HepG2 (cell line): Measurements from ENCODE around the gene GLS2. TPM values are rescaled to one million over a fixed set of nuclear protein-coding genes. Genes with fewer than 3 reads are reported as not detected.

Experiments used
- BATF2 ChIP-seq: sonication (generic); formaldehyde crosslinking; IDR thresholded peaks from 2 replicates; pipeline ENCODE4 v1.8.0; 2022; ENCODE audit warnings: mild to moderate bottlenecking, missing genetic modification reagents, moderate library complexity
- CC2D1A ChIP-seq: sonication (generic); formaldehyde crosslinking; IDR thresholded peaks from 2 replicates; pipeline ENCODE4 v1.8.1; 2023; ENCODE audit warnings: mild to moderate bottlenecking, missing genetic modification reagents
- FOSL2 ChIP-seq: sonication (generic); formaldehyde crosslinking; IDR thresholded peaks from 2 replicates; pipeline ENCODE4 v1.4.0; 2020; ENCODE audit warnings: missing genetic modification reagents
- GZF1 ChIP-seq: sonication (generic); formaldehyde crosslinking; IDR thresholded peaks from 2 replicates; pipeline ENCODE4 v1.5.1; 2020; ENCODE audit warnings: mild to moderate bottlenecking, missing genetic modification reagents
- HDAC1 ChIP-seq: sonication (generic); formaldehyde crosslinking; IDR thresholded peaks from 2 replicates; pipeline ENCODE4 v1.5.1; 2020; ENCODE audit warnings: mild to moderate bottlenecking, missing genetic modification reagents
- IKZF1 ChIP-seq: fragments of 450-650 bp; IDR thresholded peaks from 2 replicates; pipeline ENCODE4 v1.7.1; 2016
- KDM2A ChIP-seq: sonication (generic); formaldehyde crosslinking; IDR thresholded peaks from 2 replicates; pipeline ENCODE4 v1.4.0; 2020; ENCODE audit warnings: low read depth, missing genetic modification reagents, borderline replicate concordance
- MIER2 ChIP-seq: IDR thresholded peaks from 2 replicates; pipeline ENCODE4 v1.6.1; 2016; ENCODE audit warnings: missing biosample characterization, missing genetic modification reagents
- NRL ChIP-seq: sonication (generic); formaldehyde crosslinking; IDR thresholded peaks from 2 replicates; pipeline ENCODE4 v1.5.0; 2020; ENCODE audit warnings: missing genetic modification reagents, mild to moderate bottlenecking, moderate library complexity, borderline replicate concordance
- PHB2 ChIP-seq: fragments of 450-650 bp; IDR thresholded peaks from 2 replicates; pipeline ENCODE4 v1.6.1; 2018; ENCODE audit not compliant: partially characterized antibody
- RAD21 ChIP-seq: fragments of 450-650 bp; formaldehyde crosslinking; IDR thresholded peaks from 2 replicates; pipeline ENCODE4 v1.5.0; 2020; ENCODE audit warnings: mild to moderate bottlenecking
- RCOR2 ChIP-seq: IDR thresholded peaks from 2 replicates; pipeline ENCODE4 v1.6.1; 2016; ENCODE audit warnings: missing biosample characterization, missing genetic modification reagents
- RFXAP ChIP-seq: sonication (generic); formaldehyde crosslinking; IDR thresholded peaks from 2 replicates; pipeline ENCODE4 v1.4.0; 2020; ENCODE audit warnings: missing genetic modification reagents, borderline replicate concordance
- SIX4 ChIP-seq: sonication (generic); formaldehyde crosslinking; IDR thresholded peaks from 2 replicates; pipeline ENCODE4 v1.4.0; 2020; ENCODE audit warnings: missing genetic modification reagents
- USF2 ChIP-seq, 2 experiments: sonication (generic) in 1 of 2; formaldehyde crosslinking in 1 of 2; IDR thresholded peaks; 2 replicates each; pipeline versions ENCODE4 v1.5.1 to v1.6.1; 2011 to 2020; ENCODE audit warnings: borderline replicate concordance in 1 of 2, low read depth in 1 of 2, low read length in 1 of 2, mild to moderate bottlenecking in 1 of 2, missing genetic modification reagents in 1 of 2, moderate library complexity in 1 of 2
- ZBTB3 ChIP-seq: sonication (generic); formaldehyde crosslinking; IDR thresholded peaks from 2 replicates; pipeline ENCODE4 v1.4.0; 2020; ENCODE audit warnings: low read depth, mild to moderate bottlenecking, moderate library complexity, missing genetic modification reagents, borderline replicate concordance
- ZBTB8A ChIP-seq: sonication (generic); formaldehyde crosslinking; IDR thresholded peaks from 2 replicates; pipeline ENCODE4 v1.4.0; 2020; ENCODE audit warnings: mild to moderate bottlenecking, low read depth, missing genetic modification reagents, borderline replicate concordance
- ZNF136 ChIP-seq: sonication (generic); formaldehyde crosslinking; IDR thresholded peaks from 2 replicates; pipeline ENCODE4 v1.8.1; 2022; ENCODE audit warnings: low read depth, mild to moderate bottlenecking, moderate library complexity, missing genetic modification reagents
- ZNF180 ChIP-seq: sonication (generic); formaldehyde crosslinking; IDR thresholded peaks from 2 replicates; pipeline ENCODE4 v1.4.0; 2020; ENCODE audit warnings: low read depth, missing genetic modification reagents, borderline replicate concordance
- ZNF282 ChIP-seq: fragments of 450-650 bp; IDR thresholded peaks from 2 replicates; pipeline ENCODE4 v1.6.1; 2018; ENCODE audit not compliant: partially characterized antibody
- ZNF382 ChIP-seq: sonication (generic); formaldehyde crosslinking; IDR thresholded peaks from 2 replicates; pipeline ENCODE4 v1.5.0; 2020; ENCODE audit warnings: missing genetic modification reagents, mild to moderate bottlenecking, borderline replicate concordance
- ZNF44 ChIP-seq: sonication (generic); formaldehyde crosslinking; IDR thresholded peaks from 2 replicates; pipeline ENCODE4 v1.5.1; 2020; ENCODE audit warnings: mild to moderate bottlenecking, missing genetic modification reagents
- ZNF562 ChIP-seq: sonication (generic); formaldehyde crosslinking; IDR thresholded peaks from 2 replicates; pipeline ENCODE4 v1.8.0; 2022; ENCODE audit warnings: missing genetic modification reagents, borderline replicate concordance
- ZNF589 ChIP-seq: sonication (generic); formaldehyde crosslinking; conservative IDR thresholded peaks from 2 replicates; pipeline ENCODE4 v1.8.0; 2022; ENCODE audit warnings: mild to moderate bottlenecking, moderate library complexity, missing genetic modification reagents
- ZNF781 ChIP-seq: sonication (generic); formaldehyde crosslinking; IDR thresholded peaks from 2 replicates; pipeline ENCODE4 v1.5.1; 2020; ENCODE audit warnings: borderline replicate concordance, mild to moderate bottlenecking, missing genetic modification reagents; ENCODE audit errors: not compliant biosample characterization
- ZNF850 ChIP-seq: sonication (generic); formaldehyde crosslinking; conservative IDR thresholded peaks from 2 replicates; pipeline ENCODE4 v1.9.0; 2021; ENCODE audit warnings: mild to moderate bottlenecking, missing genetic modification reagents
- ZSCAN22 ChIP-seq: sonication (generic); formaldehyde crosslinking; IDR thresholded peaks from 2 replicates; pipeline ENCODE4 v1.4.0; 2020; ENCODE audit warnings: mild to moderate bottlenecking, missing genetic modification reagents
- polyA plus RNA-seq, 8 experiments: library from polyadenylated mRNA; depleted of rRNA in 3 of 8; stranded (reverse) in 7 of 8; unstranded in 1 of 8; fragments of >200 nt; fragmentation: Illumina TruSeq in 4 of 8; extraction: Trizol in 4 of 8; gene quantifications; 2 replicates each; pipeline versions ENCODE4 v1.2.1 to v1.2.3, GENCODE V29; 2011 to 2016; ENCODE audit warnings: low read depth in 4 of 8, missing spikeins in 1 of 8, mixed read lengths in 1 of 8; ENCODE audit not compliant: insufficient read depth in 1 of 8
- total RNA-seq, 5 experiments: library from RNA; depleted of rRNA; stranded (reverse); fragments of >200 nt; fragmentation: Illumina TruSeq; extraction: Trizol; gene quantifications; 2 replicates each; pipeline ENCODE4 v1.2.3, GENCODE V29; 2016; ENCODE audit warnings: low read depth in 1 of 5

The GLS2 gene
- total and polyA plus RNA-seq, 2 of the 13 experiments (the other 11 are each of a cell fraction or from before 2014, with no cell fraction given): 8.6 to 12.2 TPM

- TF ChIP-seq MIER2 (CRISPR knock-in tag): 0 out of 2 replicates have a peak, but pooled peaks have one; percentile 74
- peak; percentile 83 for TF ChIP-seq USF2 (IDR thresholded peaks at IDR 0.05; ENCODE audit: low read depth, low read length)
- TF ChIP-seq USF2 (CRISPR knock-in tag; IDR thresholded peaks at IDR 0.05; ENCODE audit: borderline replicate concordance): peak; percentile 92; the same call in 1 of the 2 replicates
- TF ChIP-seq ZNF562: peak; percentile 80; the same call in 1 of the 2 replicates
- TF ChIP-seq ZNF136 (CRISPR knock-in tag): peak; percentile 94
- no peak for TF ChIP-seq ZNF382 (CRISPR knock-in tag)
- TF ChIP-seq ZNF180 (CRISPR knock-in tag): 0 out of 2 replicates have a peak, but pooled peaks have one; percentile 32
- TF ChIP-seq NRL (CRISPR knock-in tag): 0 out of 2 replicates have a peak, but pooled peaks have one; percentile 75
- TF ChIP-seq RAD21 (CRISPR knock-in tag): peak; percentile 54; the same call in 1 of the 2 replicates
- peak; percentile 74 for TF ChIP-seq ZBTB3 (CRISPR knock-in tag)
- TF ChIP-seq ZBTB8A (CRISPR knock-in tag): no peak
- TF ChIP-seq HDAC1 (CRISPR knock-in tag): peak; percentile 97
- TF ChIP-seq GZF1: no peak
- no peak for TF ChIP-seq ZNF282
- TF ChIP-seq FOSL2 (CRISPR knock-in tag): peak; percentile 62
- peak; percentile 46; the same call in 1 of the 2 replicates for TF ChIP-seq SIX4
- no peak for TF ChIP-seq ZSCAN22 (CRISPR knock-in tag)
- TF ChIP-seq KDM2A (CRISPR knock-in tag): peak; percentile 98
- 0 out of 2 replicates have a peak, but pooled peaks have one; percentile 21 for TF ChIP-seq RCOR2 (CRISPR knock-in tag)
- TF ChIP-seq ZNF589: peak; percentile 97
- TF ChIP-seq BATF2: 0 out of 2 replicates have a peak, but pooled peaks have one; percentile 56
- 0 out of 2 replicates have a peak, but pooled peaks have one; percentile 70 for TF ChIP-seq ZNF44 (CRISPR knock-in tag)
- TF ChIP-seq IKZF1: no peak
- TF ChIP-seq ZNF781 (CRISPR knock-in tag): peak; percentile 85
- no peak; the same call in 1 of the 2 replicates for TF ChIP-seq RFXAP (CRISPR knock-in tag)
- no peak for TF ChIP-seq CC2D1A (CRISPR knock-in tag)
- no peak for TF ChIP-seq PHB2
- no peak for TF ChIP-seq ZNF850
Observed at GRCh38 chr12:56468216-56469006, 19.6 kb downstream of the GLS2 start, which contains the start of gene SPRYD4 (continued).
